Measurements from ENCODE around the gene NVL.

NVL gene

DNA sequence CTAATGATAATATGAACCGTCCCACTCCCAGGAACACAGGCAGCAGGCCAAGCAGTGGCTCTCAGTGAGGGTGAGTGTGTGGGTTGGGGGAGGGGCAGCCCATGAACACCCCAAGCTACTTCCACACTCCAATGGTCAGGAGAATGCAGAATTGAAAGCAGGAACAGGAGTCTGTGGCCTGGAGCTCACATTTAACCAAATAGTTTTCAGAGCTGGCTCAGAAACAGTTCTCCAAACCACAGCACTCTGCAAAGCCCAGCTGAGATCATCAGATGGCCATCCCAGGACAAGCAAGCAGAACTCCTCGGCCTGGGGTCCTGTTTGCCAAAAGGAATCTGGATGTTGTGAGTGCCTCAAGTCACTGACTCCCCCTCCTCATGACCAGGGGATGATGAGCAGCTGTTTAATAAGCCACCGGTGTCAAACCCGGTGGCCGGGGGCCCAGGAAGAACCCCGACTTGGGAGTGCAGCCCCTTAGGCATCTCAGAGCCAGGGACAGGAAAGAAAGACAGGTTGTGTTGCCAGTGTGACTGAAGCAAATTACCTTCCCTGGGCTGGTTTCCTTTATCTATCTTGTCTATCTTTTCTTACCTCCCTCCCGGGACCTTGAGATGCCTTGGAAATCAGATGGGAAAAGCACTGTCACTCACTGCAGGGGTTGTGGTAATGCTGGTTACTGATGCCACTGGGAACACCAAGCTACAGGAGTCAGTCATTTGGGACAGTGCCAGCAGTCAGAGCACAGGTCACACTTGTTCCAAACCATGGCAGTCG lies 126.5 kb downstream of the NVL start:
- DNase-seq (ENCODE audit: low read depth), result peak; percentile 62
- TF ChIP-seq, protein P1, sequence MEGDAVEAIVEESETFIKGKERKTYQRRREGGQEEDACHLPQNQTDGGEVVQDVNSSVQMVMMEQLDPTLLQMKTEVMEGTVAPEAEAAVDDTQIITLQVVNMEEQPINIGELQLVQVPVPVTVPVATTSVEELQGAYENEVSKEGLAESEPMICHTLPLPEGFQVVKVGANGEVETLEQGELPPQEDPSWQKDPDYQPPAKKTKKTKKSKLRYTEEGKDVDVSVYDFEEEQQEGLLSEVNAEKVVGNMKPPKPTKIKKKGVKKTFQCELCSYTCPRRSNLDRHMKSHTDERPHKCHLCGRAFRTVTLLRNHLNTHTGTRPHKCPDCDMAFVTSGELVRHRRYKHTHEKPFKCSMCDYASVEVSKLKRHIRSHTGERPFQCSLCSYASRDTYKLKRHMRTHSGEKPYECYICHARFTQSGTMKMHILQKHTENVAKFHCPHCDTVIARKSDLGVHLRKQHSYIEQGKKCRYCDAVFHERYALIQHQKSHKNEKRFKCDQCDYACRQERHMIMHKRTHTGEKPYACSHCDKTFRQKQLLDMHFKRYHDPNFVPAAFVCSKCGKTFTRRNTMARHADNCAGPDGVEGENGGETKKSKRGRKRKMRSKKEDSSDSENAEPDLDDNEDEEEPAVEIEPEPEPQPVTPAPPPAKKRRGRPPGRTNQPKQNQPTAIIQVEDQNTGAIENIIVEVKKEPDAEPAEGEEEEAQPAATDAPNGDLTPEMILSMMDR (IDR thresholded peaks at IDR 0.05; ENCODE audit: low read depth, low read length), result no peak
- no peak for TF ChIP-seq MYC (IDR thresholded peaks at IDR 0.05; ENCODE audit: low read depth, low read length)
- TF ChIP-seq, protein P2, sequence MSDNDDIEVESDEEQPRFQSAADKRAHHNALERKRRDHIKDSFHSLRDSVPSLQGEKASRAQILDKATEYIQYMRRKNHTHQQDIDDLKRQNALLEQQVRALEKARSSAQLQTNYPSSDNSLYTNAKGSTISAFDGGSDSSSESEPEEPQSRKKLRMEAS (IDR thresholded peaks at IDR 0.05; ENCODE audit: low read depth, low read length), result no peak
- TF ChIP-seq POLR2A (IDR thresholded peaks at IDR 0.05; ENCODE audit: extremely low read depth, insufficient read length), result no peak
- no peak overlapping the region for H3K4me3 ChIP-seq (ENCODE audit: low read depth, low read length)

DNA sequence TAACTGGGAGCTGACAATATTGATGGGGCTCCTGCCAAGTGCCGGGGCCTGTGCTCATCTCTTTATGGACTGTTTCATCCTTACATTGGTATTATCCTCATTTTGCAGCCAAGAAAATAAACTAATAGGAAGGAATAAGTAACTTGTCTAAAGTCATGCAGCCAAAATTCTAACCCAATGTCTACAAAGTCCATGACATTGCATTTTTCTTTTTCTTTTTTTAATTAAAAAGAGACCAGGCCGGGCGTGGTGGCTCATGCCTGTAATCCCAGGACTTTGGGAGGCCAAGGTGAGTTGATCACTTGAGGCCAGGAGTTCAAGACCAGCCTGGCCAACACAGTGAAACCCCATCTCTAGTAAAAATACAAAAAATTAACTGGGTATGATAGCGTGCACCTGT lies 128.1 kb downstream of the NVL start:
- DNase-seq (ENCODE audit: low read depth), result no peak
- no peak overlapping the region for H3K4me3 ChIP-seq (ENCODE audit: low read depth, low read length)
- no peak for TF ChIP-seq MYC (IDR thresholded peaks at IDR 0.05; ENCODE audit: low read depth, low read length)
- no peak for TF ChIP-seq POLR2A (IDR thresholded peaks at IDR 0.05; ENCODE audit: extremely low read depth, insufficient read length)
- TF ChIP-seq, protein P2 (IDR thresholded peaks at IDR 0.05; ENCODE audit: low read depth, low read length), result no peak
- TF ChIP-seq, protein P1 (IDR thresholded peaks at IDR 0.05; ENCODE audit: low read depth, low read length), result no peak

DNA sequence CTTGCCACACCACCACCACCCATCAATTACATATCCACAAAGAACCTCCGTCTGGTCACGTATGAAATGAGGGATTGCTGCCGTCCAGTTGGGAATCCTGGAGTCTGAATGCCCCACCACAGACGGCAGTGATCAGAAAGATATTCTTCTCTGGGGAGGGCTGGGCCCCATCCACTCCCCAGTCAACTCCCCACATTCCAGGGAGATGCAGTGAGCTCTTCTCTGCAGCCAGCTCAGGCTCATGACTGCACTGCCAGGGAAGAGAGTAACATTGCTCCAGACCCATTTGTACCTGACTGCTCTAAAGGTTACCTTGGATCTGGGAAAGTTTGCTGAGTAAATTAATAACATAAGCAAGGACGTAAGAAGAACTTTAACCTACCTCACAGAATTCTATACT lies 128.6 kb downstream of the NVL start:
- H3K4me3 ChIP-seq (ENCODE audit: low read depth, low read length), result no peak overlapping the region
- TF ChIP-seq, protein P1 (IDR thresholded peaks at IDR 0.05; ENCODE audit: low read depth, low read length), result no peak
- TF ChIP-seq POLR2A (IDR thresholded peaks at IDR 0.05; ENCODE audit: extremely low read depth, insufficient read length) (no peak), MYC (IDR thresholded peaks at IDR 0.05; ENCODE audit: low read depth, low read length) (no peak)
- TF ChIP-seq, protein P2 (IDR thresholded peaks at IDR 0.05; ENCODE audit: low read depth, low read length), result no peak
- DNase-seq (ENCODE audit: low read depth), result no peak

DNA sequence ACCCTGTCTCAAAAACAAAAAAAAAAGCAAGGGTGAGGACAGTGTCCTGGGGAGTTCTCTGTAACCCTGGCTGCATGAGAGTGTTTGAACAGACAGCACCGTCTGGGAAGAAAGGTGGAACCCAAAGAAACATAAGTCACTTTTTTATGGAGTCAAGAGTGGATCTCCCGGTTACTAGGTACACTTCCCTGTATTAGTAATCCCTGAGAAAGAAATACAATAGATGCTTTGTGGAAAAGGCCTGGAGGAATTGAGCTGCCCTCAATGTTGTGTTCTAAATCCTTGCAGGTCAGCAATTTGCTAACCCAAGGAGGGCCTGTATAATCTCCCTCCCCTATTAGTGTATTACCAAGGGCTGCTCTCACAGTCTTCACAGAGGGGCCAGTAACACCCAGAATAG lies 130.3 kb downstream of the NVL start:
- H3K4me3 ChIP-seq (ENCODE audit: low read depth, low read length), result no peak overlapping the region
- TF ChIP-seq POLR2A (IDR thresholded peaks at IDR 0.05; ENCODE audit: extremely low read depth, insufficient read length) (no peak), MYC (IDR thresholded peaks at IDR 0.05; ENCODE audit: low read depth, low read length) (no peak)
- TF ChIP-seq, protein P2 (IDR thresholded peaks at IDR 0.05; ENCODE audit: low read depth, low read length), result no peak
- TF ChIP-seq, protein P1 (IDR thresholded peaks at IDR 0.05; ENCODE audit: low read depth, low read length), result no peak
- no peak for DNase-seq (ENCODE audit: low read depth)

DNA sequence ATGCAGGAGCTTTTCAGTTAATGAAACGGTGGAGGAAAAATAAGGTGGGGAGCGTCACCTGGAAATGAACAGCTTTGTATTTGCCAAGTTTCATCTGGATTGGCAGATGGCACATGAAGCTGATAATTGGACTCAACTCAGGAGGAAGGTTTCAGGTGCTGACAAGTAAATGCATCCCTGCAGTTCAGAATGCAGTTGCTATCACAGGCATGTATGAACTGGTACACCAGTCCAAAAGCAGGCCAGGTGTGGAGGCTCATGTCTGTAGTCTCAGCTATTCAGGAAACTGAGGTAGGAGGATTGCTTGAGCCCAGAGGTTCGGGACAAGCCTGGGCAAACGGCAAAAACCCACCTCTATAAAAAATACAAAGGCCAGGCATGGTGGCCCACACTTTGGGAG lies 131.4 kb downstream of the NVL start:
- TF ChIP-seq POLR2A (IDR thresholded peaks at IDR 0.05; ENCODE audit: extremely low read depth, insufficient read length), result no peak
- TF ChIP-seq, protein P2 (IDR thresholded peaks at IDR 0.05; ENCODE audit: low read depth, low read length), result no peak
- TF ChIP-seq MYC (IDR thresholded peaks at IDR 0.05; ENCODE audit: low read depth, low read length), result no peak
- TF ChIP-seq, protein P1 (IDR thresholded peaks at IDR 0.05; ENCODE audit: low read depth, low read length), result no peak
- DNase-seq (ENCODE audit: low read depth), result no peak
- H3K4me3 ChIP-seq (ENCODE audit: low read depth, low read length), result no peak overlapping the region

All from NB4 (cell line).